HG03460 (cell line): Measurements from ENCODE around the gene ZFP92.

Source experiments
- ATAC-seq: cut with Tn5 transposase; IDR thresholded peaks from one replicate; pipeline ENCODE4 v1.9.1; 2021; ENCODE audit not compliant: unreplicated experiment

The ZFP92 gene, protein sequence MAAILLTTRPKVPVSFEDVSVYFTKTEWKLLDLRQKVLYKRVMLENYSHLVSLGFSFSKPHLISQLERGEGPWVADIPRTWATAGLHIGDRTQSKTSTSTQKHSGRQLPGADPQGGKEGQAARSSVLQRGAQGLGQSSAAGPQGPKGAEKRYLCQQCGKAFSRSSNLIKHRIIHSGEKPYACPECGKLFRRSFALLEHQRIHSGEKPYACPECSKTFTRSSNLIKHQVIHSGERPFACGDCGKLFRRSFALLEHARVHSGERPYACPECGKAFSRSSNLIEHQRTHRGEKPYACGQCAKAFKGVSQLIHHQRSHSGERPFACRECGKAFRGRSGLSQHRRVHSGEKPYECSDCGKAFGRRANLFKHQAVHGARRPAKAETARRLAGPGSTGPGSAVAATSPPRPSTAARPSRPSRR

DNA sequence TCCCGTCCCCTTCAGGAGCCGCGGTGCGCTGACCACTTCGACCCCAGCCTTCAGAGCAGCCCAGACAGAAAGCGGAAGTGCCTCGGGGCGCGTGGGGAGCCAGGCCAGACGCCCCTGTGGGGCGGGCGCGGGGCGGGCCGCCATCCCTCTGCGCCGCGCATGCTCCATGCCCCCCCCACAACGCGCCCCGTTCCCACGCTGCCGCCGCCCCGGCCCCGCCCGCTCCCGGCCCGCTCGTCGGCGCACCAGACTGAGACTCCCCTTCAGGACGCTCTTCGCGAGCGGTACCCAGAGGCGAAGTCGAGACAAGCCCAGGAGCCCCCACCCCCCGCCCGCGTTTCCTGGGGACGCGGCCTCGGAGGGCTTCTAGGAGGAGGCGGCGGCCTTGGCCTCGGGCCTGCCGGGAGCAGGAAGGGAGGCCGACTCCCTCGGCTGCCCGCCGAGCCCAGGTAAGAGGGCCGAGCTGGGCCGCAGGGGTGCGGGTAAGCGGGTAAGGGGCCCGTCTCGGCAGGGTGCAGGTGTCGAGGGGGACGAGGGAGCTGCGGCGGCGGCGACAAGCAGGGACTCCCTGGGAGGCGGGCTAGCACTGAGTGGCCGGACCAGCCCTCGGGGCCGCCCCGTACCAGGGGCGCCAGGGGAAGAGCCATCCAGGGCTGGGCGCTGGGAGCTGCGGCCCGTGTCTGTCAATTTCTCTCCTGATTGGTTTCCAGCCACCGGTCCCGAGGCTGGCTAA is at the start of gene ZFP92:
ZFP92 (plus strand) TSS at position 218 of the 733 bp plus-strand sequence. CDS start 6,851 bp downstream, outside the sequence.
- peak; percentile 58 for ATAC-seq

DNA sequence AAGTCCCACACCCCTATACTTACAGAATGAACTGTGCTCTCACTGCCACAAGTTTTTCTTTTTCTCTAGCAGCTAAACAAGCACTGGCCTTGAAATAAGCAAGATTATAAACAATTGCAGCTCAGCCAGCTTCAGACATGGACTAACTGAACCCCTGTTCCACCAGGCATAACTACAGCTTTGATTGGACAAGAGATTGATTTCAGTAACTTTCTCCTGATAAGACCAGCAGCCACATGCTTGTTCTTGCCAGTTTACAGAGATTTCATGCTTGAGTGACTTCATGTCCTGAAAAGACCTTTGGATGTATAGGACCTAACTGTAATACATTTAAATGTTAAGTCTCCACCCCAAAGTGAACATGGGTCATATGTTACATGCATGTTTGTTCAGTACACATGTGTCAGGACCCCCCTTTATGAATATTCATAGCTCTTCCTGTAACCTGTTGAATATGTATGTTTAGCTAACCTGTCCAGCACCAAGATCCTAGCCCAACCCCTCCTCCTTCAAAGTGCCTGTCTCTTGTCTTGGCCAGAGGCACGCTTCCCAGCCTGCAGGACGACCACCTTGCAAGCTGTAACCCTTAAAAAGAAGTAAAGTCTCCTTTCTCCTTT is 49.4 kb upstream of the ZFP92 start:
- ATAC-seq = no peak

DNA sequence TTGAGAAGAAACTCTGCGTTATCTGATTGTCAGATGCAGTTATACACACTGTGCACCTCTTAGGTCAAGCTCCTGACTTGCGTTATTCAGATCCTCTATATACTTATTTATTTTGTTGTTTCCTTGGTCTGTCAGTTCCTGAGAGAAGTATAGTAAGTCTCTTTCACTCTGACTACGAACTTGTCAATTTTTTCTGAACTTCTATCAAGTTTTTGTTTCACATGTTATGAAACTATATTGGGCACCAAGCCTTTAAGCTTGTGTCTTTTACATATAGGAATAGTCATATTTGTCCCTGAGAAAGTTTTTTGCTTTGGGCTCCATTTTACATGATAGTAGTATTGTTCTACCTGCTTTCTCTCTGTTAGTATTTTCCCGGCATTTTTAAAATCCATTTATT is 45.6 kb upstream of the ZFP92 start:
- no peak for ATAC-seq

DNA sequence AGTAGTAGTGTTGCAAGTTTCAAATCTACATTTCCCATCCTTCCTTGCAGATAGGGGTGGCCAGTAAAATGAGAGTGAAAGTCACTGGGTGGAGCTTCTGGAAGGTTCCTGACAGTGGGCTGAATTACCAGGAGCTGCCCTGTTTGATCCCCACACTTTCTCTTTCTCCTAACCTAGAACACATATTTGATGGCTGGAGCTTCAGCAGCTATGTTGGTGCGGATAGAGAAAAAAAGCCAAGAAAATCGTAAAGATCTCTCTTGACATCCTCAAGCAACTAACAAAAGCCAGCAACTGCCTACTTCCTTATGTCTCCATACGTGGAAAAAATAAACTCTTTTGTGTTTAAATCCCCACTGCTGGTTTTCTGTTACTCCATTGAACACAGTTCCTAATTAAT is 45.2 kb upstream of the ZFP92 start:
- ATAC-seq = no peak

DNA sequence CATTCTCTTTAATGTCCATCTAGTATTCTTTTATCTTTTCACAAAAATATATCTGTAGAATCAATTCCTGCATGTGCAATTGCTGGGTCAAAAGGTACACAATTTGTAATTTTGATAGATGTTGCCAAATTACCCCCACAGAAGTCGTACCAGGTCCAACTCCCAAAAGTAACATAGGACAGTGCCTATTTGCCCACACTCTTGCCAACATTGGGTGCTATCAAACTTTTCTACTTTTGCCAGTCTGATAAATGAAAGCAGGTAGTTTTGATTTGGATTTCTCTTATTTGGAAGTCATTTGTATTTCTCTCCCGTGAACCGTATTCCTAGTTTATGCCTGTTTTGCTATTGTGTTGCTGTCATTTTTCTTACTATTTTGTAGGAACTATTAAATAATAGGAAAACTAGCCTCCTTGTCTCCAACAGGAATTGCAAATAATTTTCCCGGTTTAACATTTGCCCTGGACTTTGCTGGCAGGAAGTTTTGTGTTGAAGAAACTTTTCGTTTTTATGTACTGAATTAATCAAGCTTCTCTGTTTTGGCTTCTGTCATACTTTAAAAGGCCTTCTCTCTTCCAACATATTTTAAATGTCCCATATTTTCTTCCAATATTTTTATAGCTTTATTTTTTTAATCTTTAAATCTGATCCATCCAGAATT is 44.3 kb upstream of the ZFP92 start:
- no peak for ATAC-seq

DNA sequence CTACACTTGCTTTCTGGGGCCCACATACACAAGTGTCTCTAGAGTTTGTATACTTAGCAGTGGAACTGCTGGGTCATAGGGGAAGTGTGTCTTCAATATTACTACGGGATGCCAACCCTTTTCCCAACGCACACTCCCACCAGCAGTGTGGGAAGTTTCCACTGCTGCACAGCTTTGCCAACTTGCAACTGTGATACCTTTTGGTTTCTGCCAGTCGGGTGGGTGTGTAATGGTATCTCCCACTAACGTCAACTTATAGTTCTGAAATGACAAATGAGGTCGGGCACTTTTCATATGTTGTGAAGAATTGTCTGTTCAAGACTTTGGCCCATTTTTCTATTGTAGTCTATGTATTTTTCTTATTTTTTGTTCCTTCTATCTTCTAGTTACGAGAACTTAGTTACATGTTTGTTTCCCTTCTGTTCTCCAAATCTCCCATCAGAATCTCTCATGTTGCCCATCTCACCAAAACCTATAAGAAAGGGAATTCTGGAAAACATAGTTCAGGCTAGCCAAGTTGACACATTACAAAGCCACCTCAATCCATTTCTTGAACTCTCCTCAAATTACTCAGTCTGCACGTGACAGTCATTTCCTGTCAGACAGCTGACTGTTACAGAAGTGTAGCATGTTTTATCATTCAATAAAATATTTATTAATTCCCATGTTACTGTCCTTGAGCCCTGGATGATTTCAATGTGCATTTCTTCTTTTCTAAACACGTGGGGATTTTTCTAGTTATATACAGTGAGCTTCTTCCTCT is 40.8 kb upstream of the ZFP92 start:
- ATAC-seq = no peak

DNA sequence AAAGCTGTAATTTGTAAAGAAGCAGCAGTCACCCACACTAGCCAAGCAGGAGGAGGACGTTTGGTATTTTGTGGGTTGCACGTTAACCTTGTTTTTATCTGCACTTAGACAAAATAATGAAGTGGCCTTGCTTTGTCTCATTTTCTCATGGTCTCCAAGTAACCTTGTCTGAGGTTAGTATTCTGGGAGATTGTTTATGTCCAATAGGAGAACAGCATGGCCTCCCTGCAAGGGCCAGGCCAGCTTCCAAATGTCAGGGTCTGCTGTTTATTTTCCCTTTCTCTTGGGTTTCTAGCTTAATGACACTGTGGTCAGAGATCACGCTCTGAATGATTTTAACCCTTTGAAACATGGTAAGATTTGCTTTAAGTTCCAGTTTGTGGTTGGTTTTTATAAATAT is 40.0 kb upstream of the ZFP92 start:
- no peak for ATAC-seq

DNA sequence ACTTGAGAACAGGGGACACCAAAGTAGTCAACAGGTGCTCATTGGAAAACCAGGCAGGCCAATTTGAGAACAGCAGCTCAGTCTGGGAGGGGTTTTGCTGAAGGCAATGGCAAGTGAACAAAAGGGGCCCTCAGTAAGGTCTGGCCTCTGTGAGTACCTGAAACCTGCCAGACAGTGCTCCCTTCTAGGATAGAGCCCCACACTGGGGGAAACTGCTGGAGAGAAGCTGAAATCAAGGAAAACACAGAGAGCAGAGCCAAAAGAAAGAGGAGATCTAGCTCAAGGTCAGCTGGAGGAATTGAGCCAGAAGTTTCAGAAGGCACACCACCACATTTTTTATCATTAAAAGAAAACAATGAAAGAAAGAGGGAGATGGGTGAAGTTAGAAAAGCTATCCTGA is 38.3 kb upstream of the ZFP92 start:
- no peak for ATAC-seq

DNA sequence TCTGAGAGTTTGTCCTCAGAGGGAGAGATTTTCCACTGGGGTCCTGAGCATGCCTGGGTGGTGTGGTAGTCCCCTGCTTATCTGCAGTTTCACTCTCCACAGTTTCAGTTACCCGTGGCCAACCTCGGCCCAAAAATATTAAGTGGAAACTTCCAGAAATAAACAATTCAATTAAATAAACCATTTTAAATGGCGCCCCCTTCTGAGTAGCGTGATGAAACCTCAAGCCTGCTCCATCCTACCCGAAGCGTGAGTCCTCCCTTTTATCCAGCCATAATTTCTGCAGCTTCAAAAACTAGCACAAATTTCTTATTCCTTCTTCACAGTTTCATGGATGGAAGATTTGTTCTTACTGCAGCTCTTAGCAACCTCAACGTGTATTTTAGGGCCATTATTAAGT is 36.8 kb upstream of the ZFP92 start:
- ATAC-seq = no peak

DNA sequence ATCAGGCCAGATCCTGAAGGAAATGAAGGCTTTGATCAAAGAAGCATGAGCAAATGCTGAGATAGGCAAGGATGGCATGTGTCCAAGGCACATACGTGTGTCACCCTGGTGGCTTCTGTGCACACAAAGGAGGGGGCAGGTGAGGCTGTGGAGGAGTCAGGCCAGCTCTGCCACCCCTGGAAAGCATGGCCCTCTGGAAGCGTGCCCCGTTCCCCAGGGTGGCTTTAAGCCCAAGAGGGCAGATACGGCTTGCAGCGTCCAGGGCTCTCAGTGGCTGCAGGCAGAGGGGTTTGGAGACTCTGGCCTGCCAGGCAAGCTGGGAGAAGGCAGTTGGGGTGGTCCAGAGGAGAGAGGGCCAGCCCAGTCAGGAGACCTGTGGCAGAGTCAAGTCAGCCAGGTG is 35.7 kb upstream of the ZFP92 start:
- ATAC-seq = no peak

DNA sequence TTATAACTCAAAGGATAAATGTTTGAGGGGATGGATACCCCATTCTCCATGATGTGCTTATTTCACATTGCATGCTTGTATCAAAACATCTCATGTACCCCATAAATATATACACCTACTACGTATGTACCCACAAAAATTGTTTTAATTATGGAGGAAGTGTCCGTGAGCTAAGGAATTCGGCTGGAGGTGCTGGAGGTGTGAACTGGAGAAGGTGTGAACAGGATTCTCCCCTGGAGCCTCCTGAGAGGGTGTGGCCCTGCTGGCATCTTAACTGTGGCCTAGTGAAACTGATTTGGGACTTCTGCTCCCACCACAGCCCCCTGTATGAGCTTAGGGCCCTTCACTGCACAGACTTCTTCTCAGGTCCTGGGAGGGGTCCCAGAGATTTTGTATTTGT is 33.5 kb upstream of the ZFP92 start:
- no peak for ATAC-seq

DNA sequence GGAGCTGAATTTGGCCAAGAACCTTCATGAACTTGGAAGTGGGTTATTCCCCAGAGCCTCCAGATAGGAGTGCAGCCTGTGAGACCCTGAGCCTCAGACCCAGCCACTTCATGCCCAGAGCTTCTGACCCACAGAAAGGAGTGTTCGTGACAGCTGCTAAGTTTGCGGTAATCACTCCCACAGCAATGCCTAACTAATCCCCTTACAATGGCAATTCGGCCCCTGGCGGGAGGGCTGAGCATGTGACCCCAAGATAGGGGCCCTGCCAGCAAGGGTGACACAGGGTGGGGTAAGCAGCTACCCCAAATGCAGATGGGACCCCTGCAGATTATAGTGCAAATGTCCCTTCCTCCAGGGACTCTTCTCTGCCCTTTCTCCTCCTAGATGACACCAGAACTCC is 32.7 kb upstream of the ZFP92 start:
- ATAC-seq = no peak

DNA sequence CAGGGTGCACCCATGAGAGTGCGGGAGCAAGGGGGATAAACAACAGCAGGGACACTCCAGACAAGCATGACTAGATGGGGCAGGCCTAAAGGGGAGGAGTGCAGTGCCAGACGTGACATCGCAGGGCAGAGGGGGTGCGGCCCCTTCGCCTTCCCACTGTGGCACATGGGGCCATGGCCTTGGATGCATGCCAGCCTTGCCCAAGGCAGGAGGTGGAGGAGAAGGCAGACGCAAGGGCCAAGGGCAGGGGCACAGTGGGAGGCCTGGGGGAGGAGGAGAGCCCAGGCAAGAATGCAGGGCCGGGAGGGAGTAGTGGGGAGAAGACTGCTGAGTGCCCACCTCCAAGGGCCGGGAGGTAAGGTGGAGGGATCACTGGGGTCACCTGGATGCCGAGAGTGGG is 31.8 kb upstream of the ZFP92 start:
- no peak for ATAC-seq

DNA sequence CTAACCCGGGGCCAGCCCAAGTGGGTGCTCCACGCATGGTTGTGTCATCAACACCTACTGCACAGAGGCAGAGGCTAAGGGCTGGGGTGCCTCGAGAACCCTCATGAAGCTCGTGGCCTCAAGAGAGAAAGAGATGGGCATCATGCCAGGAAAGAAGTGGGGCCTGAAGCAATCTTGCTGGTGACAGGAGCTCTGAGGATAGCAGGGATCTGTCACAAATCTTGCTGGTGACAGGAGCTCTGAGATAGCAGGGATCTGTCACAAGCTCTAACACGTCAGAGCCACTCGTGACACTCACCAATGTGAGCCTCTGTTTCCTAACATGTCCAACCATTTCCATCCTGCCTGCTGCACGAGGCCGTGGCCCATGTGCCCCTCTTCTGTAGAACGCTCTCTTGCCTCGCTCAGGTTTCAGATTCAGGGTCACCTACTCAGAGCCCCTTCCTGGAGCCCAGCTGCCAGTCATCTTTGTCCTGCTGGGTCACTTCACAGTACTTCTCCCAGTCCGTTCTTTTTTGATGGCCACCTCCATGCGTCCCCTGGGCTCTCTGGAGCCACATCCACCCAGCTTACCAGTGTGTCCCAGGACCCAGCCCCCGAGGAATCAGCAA is 31.2 kb upstream of the ZFP92 start:
- ATAC-seq = no peak

DNA sequence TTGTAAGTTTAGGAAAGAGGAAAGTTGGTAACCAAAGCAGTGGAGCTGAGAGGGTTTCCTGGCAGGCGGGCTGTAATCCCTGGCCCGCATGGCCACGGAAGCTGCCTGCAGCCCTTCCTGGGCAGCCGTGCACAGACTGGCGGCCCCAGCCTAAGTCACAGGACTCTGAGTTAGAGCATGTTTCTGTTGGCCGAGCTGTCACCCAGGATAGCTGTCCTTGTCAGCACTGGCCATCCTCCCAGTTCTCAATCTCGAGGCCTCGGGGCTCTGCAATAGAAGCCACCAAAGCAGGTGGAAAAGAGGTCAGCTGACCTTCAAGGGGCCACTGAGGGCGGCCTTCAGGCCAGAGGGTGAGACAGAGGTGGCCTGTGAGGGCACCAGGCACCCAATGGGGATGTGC is 30.6 kb upstream of the ZFP92 start:
- ATAC-seq = no peak

DNA sequence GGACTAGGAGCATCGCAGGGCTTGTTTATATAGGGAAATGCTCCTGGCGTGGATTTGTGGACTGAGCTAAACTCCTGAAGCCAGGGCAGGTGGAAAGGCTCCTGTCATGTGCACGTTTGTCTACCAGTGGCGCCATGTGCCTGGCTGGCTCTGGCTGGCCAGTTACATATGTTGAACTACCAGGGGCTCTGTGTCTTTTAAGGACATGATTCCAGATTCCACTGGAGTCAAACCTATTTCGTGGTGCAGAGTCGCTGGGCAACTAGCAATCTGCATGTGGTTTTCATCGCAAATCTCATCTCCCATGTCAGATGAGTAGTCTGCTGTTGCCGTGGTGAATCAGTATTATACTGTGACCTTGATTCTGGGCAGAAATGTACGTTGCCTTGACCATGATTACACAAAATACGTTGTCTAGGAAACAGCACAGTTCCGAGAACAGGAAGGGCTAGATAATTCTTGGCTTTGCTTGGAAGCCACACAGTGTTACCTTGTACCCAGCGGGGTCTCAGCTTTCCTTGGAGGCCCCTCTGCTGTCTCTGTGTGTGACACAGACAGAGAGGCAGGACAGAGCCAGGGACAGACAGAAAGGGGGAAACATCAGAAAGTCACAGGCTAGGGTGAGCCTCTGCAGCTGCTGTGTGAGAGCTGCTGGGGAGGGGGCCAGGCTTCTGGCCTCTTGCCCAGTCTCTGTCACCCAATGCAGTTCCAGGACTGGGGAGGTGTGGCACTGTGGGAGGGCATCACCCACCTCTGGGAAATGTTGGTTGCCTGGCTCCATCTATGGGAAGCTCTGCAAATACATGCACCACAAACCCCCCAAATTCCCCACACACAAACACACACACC is 29.4 kb upstream of the ZFP92 start:
- no peak for ATAC-seq

DNA sequence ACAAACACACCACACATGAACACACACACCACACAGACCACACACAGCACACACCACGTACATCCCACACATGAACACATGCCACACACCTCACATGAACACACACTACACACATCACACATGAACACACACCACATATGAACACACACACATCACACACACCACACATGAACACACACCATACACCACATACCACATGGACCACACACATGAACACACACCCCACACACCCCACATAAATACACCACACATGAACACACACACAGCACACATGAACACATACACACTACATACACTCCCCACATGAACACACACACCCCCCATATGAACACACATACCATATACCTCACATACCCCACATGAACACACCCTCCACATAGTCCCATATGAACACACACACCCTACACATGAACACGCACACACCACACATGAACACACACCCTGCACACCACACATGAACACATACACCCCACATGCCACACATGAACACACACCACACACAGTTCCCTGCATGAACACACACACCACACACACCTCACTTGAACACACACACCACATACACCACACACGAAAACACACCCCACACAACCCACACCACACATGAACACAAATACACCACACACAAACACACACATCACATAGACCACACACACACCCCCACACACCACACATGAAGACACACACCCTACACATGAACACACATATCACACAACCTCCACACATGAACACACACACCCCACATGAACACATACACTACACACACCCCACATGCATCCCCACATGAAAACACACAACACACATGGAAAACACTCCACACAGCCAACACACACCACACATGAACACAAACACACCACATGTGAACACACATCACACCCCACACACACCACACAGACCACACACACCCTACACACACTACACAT is 28.4 kb upstream of the ZFP92 start:
- ATAC-seq = no peak

DNA sequence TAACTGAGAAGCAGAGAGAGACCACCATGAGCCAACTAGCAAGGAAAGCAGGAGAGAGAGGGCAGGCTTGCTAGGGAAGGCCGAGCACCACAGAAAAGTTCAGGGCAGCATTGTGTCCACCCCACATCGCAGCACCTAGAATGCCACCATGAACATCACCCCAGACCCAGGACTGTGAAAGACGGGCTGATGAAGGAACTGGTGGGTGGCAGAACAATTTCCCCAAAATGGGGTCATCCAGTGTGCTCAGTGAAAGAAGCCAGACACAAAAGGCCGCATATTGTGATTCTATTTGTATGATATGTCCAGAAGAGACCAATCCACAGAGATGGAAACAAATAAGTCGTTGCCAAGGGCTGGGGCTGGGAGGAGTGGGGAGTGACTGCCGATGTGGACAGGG is 26.9 kb upstream of the ZFP92 start:
- no peak for ATAC-seq
